ENCODE data around the gene RSPRY1.

- TF ChIP-seq, protein P1, sequence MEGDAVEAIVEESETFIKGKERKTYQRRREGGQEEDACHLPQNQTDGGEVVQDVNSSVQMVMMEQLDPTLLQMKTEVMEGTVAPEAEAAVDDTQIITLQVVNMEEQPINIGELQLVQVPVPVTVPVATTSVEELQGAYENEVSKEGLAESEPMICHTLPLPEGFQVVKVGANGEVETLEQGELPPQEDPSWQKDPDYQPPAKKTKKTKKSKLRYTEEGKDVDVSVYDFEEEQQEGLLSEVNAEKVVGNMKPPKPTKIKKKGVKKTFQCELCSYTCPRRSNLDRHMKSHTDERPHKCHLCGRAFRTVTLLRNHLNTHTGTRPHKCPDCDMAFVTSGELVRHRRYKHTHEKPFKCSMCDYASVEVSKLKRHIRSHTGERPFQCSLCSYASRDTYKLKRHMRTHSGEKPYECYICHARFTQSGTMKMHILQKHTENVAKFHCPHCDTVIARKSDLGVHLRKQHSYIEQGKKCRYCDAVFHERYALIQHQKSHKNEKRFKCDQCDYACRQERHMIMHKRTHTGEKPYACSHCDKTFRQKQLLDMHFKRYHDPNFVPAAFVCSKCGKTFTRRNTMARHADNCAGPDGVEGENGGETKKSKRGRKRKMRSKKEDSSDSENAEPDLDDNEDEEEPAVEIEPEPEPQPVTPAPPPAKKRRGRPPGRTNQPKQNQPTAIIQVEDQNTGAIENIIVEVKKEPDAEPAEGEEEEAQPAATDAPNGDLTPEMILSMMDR (IDR thresholded peaks at IDR 0.05) = no peak
- no peak for TF ChIP-seq POLR2A (IDR thresholded peaks at IDR 0.05)
These were observed 56.5 kb downstream of the RSPRY1 start for GRCh38 chr16:57242650-57243049.

Data from adrenal gland (tissue), 5 donors.